HG02852 (cell line): ENCODE measurements around the gene PGA4.
"Not testable (repeated sequence)": the region's sequence is repeated elsewhere in the genome, so short reads cannot be mapped to it uniquely, and the experiment has no call there.

Experiments used
- ATAC-seq: cut with Tn5 transposase; IDR thresholded peaks from one replicate; pipeline ENCODE4 v1.9.1; 2021; ENCODE audit warnings: mild to moderate bottlenecking, moderate library complexity; ENCODE audit not compliant: unreplicated experiment

PGA4 gene

DNA sequence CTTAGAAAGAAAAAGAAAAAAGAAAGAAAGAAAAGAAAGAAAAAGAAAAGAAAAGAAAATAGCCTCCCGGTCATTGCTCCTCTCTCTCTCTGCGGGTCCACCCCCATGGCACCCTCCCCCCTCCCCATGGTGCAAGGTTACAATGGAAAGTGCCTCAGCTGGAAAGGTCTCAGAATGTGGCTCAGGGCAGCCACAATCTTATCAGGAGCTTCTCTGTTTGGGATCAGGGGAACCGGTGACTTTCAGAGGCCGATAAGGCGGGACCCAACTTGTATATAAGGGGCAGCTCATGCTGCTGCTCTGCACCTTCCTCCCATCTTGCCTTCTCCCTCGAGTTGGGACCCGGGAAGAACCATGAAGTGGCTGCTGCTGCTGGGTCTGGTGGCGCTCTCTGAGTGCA is at the start of gene PGA4:
PGA4 (plus strand) TSS at position 301 of the 400 bp plus-strand sequence; CDS start at position 355, 54 bp downstream.
- not testable (repeated sequence) for ATAC-seq

DNA sequence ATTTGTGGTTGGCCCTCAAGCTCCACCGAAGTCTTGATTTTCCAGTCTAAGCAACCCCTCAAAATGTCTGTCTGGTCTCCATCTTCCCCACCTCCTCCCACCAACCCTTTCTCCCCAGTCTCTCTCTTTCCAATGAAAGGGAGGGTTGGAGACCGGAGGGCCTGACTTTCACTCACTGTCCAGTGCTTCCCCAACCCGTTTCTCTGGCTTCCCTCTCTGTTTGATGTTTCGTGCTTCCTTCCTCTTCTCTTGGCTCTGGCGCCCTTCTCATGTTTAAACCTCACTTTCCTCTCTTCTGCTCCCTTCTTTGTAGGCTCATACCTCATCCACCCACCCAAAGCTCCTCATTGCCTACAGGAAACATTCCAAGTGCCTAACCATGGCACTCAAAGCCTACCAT is 49.8 kb upstream of the PGA4 start:
- no peak for ATAC-seq

DNA sequence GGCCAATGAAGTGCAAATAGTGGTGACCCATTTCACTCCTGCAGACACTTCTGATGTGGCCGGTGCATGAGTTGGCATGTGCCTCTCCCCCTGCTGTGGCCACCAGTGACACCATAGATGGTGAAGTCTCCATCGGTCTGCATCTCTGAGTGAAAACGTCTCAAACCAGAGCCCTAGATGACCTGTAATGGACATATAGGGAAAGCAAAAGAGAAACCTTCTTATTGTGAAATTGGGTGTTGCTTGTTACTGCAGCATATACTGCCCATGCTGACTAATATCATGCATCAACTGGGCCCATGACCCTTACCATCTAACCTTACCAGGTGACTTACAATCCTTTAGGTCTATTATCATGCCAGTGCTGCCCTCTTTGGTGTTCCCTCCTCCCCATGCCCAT is 49.3 kb upstream of the PGA4 start:
- no peak for ATAC-seq

DNA sequence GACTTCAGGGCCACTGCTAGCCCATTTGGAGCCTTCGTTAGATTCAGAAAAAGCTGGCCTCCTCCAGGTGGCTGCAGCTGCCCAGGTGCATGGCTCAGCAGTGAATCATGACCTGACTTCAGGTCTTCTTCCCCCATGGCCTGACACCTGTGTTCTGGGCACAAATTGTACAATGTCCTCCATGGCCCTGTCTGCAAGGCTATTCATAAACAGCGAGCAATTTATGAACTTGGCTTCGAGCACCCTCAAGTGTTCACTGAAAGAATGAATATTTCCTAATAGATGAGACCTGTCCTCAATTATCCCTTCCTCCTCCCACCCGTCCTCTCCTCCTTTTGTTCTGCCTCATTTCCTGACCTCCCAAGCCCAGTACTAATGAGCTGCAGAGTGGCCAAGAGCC is 48.7 kb upstream of the PGA4 start:
- no peak for ATAC-seq

DNA sequence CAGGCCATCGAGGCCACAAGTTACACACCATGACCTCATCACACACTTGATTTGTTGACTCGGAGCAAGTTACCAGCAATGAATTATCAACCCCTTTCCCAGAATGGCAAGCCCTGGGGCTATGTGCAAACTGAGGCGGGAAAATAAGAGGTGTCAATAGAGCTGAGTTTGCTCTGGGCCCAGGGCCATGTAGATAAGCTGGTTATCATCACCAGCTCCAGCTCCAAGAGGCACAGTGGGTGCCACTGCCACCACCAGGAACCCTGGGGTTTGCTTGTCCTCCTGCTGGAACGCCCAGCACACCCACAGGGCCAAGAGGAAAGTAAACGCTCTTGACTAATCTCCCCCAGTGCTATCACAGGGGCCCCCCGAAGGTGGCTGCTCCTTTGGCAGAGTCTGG is 47.9 kb upstream of the PGA4 start:
- no peak for ATAC-seq

DNA sequence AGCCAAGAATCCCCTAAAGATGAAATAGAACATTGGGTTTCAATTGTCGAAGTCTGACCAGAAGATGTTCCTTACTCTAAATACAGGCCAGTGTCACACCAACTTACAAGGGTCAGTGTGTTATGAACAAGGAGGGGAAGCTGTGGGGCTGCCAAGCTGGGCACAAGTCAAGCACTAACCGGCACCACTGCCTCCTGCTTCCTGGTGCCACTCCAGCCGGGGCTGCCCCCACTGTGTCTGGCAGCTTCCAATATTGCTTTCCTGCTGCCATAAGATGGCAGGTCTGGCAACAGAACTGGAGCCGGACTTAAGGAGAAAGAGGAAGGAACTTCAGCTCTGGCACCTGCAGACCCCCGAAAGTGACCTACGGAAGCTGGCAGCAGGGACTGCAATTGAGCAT is 47.2 kb upstream of the PGA4 start:
- ATAC-seq: no peak

DNA sequence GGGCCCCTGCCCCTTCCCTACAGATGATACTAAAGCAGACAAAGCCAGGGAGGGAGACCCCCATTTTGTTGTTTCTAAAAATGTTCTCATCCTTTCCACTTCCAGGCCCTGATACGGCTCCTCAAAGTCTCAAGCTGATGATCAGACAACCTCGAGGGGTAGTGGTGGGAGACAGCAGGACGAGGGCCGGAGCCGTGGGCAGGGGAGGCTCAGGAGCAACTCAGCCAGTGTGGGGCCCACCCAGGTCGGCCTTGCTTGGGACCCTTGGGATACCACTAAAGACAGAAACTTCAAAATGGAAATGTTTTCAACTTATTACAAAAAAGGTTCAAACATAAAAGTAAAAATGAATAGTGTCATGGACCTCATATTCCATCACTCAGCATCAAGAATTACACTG is 45.7 kb upstream of the PGA4 start:
- no peak for ATAC-seq

DNA sequence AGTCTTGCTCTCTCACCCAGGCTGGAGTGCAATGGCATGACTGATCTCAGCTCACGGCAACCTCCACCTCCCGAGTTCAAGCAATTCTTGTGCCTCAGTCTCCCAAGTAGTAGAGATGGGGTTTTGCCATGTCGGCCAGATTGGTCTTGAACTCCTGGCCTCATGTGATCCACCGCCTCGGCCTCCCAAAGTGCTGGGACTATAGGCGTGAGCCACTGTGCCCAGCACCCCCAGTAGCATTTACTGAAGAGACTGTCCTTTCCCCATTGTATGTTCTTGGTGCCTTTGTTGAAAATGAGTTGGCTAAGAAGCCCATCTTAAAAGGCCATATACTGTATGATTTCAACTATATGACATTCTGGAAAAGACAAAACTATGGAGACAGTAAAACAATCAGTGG is 41.9 kb upstream of the PGA4 start:
- not testable (repeated sequence) for ATAC-seq

DNA sequence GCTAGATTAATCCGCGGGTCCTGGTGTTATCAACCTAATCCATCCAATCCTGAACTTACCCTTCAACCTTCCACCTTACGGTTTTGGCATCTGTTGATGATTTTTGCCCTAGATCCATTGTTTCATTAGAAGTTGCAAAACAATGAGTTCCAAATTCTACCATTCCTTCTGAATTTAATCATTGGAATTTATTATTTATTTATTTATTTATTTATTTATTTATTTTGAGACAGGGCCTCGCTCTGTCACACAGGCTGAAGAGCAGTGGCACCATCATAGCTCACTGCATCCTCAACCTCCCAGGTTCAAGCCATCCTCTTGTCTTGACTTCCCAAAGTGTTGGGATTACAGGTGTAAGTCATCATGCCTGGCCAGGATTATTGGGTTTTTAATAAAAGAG is 40.7 kb upstream of the PGA4 start:
- ATAC-seq: no peak

DNA sequence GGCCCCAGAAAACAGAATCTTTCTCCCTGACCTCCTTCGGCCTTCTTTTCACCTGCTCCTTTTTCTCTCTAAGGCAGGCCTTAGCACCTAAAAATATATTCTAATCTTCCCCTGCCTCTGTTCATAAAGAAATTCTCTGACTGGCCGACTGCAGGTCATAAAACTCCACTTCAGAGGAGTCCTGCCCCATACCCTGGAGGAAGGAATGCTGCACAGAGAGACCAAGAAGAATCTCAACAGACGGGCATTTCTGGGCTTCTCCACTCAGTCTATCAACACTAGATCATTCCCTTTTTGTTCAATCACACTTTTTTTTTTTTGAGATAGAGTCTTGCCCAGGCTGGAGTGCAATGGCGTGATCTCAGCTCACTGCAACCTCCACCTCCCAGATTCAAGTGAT is 38.5 kb upstream of the PGA4 start:
- no peak for ATAC-seq

DNA sequence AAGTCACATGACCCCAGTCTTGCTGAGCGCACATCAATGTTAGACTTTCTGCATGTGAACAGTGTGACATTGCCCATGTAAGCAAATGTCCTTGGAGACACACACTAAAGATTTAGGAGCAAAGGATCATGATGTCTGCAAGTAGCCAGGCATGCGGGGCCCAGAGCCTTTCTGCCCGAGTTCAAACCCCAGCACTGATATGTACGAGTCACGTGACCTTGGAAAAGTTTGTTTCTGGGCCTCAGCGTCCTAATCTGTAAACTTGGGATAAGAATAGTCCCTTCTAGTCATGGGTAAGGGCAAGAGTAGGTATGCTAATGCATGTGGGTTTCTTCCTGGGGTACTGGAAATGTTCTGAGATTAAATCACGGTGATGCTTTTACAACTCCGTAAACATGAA is 35.6 kb upstream of the PGA4 start:
- ATAC-seq: no peak

DNA sequence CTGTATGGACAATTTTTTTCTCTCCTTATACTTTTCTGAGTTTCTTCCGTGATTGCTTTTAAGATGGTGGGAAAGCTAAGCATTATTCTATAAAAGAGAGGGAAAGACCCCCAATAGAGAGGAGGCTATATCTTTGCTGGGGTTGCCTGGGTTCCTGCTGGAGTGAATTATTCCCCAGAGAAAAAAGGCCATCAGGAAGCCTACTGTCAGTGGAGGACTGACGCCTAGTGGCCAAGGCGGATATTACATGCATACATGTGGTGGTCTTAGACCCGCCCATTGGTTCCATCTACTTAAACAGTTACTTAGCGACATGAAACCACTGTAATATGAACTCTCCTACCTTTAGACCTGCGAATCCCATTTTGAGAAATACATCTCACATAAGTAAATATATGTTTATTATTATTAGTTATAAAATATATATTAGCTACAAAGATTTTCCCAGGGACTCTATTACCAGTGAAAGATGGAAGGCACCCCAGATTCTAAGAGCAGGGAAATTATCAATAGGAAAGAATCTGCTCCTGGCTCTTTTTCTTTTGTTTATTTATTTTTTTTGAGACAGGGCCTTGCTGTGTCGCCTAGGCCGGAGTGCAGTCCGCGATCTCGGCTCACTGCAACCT is 34.5 kb upstream of the PGA4 start:
- ATAC-seq: no peak

DNA sequence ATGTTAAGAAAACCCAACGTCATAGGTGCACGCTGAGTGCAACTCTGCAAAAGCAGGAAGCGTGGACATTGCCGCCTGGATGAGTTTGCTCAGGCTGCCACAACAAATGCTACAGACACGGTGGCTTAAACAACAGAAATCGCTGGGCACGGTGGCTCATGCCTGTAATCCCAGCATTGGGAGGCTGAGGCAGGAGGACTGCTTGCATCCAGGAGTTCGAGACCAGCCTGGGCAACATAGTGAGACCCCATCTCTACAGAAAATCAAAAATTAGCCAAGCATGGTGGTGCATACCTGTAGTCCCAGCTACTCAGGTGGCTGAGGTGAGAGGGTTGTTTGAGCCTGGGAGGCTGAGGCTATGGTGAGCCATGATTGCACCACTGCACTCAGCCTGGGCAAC is 32.2 kb upstream of the PGA4 start:
- ATAC-seq: no peak

DNA sequence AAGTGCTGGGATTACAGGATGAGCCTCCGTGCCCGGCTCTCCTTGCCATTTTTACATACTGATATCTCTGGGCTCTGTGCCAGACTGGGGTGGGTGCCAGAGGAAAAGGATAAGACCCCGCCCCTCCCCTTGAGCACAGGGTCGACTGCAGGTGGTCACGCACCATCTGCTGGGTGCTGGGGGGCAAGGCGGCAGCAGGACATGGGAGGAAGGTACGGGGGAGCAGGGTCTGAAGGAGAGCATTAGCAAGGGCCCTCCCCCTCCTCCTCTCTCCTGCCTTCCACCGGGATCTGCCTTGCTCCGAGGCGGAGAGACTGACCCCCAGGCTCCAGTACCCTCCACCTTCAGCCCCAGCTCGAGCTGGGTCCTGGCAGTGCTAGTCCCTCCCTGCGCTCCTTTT is 28.6 kb upstream of the PGA4 start:
- ATAC-seq: no peak

DNA sequence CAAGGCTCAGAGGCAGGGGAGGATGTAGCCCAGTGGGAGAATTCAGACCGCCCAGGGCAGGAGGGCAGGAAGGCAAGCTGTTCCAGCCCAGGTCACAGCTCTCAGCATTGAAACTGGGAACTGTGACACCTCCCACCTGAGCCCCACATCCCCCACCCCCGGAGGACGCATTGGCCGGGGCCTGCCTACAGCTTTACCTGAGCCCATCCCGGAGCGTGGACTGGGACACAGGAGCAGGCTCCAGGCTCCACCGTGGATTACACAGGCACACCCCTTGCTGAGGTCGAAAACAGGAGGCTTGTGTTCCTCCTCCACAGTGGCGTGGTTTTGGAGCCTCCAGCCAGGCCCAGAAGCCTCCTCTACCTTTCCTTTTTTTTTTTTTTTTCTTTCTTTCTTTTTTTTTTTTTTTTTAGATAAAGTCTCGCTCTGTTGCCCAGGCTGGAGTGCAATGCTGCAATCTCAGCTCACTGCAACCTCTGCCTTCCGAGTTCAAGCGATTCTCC is 27.9 kb upstream of the PGA4 start:
- ATAC-seq: no peak

DNA sequence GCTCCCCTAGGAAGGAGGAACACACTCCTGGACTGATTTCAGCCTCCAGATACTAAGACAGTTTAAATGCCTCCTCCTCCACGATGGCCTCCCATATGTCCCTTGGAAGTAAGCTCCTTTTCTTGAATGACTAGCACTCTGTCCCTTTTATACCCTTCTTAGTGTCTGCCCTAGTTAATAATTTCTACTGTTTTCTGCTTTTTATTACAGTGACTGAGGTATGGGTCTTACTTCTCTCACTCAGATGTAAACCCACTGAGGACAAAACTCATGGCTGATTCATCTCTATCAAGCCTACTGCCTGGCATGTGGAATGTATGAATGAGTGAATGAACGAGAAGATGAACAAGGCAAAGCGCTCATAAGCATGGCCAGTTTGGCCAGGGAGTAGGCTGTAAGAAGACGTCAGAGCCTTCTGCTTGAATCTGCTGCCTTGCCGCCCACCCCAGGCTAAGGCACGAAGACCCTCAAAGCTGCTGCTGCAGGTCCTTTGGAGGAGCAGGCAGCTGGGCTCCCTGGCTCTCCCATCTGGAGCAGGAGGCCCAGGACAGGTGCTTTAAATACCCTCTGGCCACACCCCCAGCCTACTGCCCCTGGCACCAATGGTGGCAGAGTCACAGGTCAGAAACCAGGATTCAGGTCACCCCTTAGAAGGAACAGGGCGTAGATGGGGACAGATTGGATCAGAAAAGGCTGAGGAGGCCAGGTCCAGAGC is 27.0 kb upstream of the PGA4 start:
- ATAC-seq: no peak

DNA sequence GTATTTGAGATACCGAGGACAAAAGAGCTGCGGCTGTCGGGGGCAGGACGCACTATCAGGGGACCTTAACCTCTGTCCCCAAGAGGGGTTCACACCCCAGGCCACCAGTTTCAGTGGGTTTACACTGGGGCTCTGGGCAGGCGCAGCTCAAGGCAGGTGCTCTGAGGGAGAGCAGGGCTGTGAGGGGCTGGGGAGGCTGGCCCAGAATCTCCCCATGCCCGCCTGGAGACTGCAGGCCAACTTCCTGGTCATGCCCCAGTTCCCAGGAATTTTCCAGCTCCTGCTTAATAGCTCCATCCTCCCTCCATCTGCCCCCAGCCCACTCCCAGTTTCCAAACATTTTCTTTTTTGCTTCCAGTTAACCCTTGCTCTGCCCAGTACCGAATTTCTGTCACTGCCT is 26.4 kb upstream of the PGA4 start:
- ATAC-seq: no peak

DNA sequence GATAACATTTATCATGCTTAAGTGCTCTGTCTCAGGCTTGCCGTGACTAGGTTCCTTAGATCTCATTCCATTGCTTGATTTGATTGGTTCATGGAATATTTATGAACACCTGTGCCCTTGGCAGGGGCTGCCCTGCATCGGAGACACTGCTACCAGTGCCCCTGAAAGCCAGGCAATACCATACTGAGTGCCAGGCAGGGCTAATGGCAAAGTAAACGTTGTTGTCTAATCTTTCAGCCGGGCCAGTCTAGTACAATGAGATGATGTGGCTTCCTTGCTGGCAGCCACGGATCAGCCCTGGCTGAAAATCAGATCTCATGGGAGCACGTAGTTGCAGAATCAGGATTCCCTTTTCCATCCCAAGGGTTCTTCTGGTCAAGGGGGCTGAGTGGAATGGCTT is 23.8 kb upstream of the PGA4 start:
- no peak for ATAC-seq

DNA sequence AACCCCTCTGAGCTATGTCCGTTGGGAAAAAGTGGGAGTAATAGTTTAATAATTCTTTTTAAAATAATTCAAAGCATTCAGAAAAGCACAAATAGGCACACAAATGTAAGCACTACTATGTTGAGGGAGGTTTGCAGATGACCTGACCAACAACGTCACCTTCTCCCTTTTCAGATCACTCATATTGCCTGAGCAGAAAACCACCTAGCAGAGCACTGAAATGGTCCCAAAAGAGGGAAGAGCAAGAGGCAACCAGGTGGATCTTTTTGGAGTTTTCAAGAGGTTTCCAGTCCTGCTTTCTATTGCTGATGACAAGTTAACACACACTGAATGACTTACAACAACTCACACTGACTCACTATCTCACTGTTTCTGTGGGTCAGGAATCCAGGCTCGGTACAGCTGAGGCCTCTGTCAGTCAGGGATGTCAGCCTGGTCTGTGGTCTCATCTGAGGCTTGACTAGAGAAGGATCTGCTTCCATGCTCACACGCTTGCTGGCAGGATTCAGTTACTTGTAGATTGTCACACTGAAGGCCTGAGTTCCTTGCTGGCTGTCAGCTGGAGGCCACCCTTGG is 23.1 kb upstream of the PGA4 start:
- ATAC-seq: no peak

DNA sequence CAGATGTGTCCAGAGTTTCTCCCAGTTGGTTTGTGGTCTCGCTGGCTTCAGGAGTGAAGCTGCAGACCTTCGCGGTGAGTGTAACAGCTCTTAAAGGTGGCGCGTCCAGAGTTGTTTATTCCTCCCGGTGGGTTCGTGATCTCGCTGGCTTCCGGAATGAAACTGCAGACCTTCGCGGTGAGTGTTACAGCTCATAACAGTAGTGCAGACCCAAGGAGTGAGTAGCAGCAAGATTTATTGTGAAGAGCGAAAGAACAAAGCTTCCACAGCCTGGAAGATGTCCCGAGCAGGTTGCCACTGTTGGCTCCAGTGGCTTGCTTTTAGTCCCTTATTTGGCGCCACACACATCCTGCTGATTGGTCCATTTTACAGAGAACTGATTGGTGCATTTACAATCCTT is 20.7 kb upstream of the PGA4 start:
- ATAC-seq: no peak

DNA sequence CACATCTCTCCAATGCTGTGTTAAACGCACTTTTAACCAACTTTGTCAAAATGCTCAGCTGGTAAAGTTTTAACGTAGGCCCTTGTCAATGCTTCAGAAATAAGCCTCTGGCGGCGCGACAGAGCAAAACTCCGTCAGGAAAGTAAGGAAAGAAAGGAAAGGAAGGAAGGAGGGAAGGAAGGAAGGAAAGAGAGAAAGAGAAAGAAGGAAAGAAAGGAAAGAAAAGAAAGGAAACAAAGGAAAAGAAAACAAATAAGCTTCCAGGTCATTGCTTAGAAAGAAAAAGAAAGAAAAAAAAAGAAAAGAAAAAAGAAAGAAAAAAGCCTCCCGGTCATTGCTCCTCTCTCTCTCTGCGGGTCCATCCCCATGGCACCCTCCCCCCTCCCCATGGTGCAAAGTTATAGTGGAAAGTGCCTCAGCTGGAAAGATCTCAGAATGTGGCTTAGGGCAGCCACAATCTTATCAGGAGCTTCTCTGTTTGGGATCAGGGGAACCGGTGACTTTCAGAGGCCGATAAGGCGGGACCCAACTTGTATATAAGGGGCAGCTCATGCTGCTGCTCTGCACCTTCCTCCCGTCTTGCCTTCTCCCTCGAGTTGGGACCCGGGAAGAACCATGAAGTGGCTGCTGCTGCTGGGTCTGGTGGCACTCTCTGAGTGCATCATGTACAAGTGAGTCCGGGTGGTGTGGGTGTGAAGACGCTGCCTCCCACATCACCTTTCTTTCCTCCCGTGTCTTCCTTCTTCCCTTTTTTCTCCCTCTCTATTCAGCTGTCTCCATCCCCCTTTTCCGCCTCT is 19.0 kb upstream of the PGA4 start, which contains the start of gene PGA3:
PGA3 (plus strand) TSS at position 566 of the 797 bp plus-strand sequence; CDS start at position 616, 50 bp downstream.
- not testable (repeated sequence) for ATAC-seq
